Activated CD4-positive, alpha-beta memory T cell treated with anti-CD3 and anti-CD28 coated beads, Interleukin-2, amount 10 ng/mL, durations not matched to agents 7 days and 5 days (primary cell): ENCODE results near the gene ECSCR. TPM values are rescaled to one million over a fixed set of nuclear protein-coding genes. Genes with fewer than 3 reads are reported as not detected.
A peak's percentile ranks its signal among the peaks of the same experiment; 100 is the strongest.
"Not testable (repeated sequence)": the region's sequence is repeated elsewhere in the genome, so short reads cannot be mapped to it uniquely, and the experiment has no call there.

ENCODE experiments used
- CTCF ChIA-PET: fragments of 350-600 bp; sonication (Branson Sonifier 250); formaldehyde crosslinking; loops from one replicate; lab custom pipeline; 2021; ENCODE audit warnings: antibody characterized with exemption, inconsistent platforms; lab: Charles Lee
- POLR2A ChIA-PET: fragments of 350-600 bp; sonication (Branson Sonifier 250); formaldehyde crosslinking; loops from one replicate; lab custom pipeline; 2021; ENCODE audit warnings: antibody characterized with exemption; lab: Charles Lee
- DNase-seq: peaks from one replicate; pipeline ENCODE4 v3.0.0-alpha.2; 2020
- H3K27ac Mint-ChIP-seq: one replicate; pipeline ENCODE4 v1.8.0; 2021; ENCODE audit warnings: mild to moderate bottlenecking, mixed read lengths
- H3K27me3 Mint-ChIP-seq: one replicate; pipeline ENCODE4 v1.8.0; 2021; ENCODE audit warnings: mixed read lengths
- H3K36me3 Mint-ChIP-seq: one replicate; pipeline ENCODE4 v1.8.0; 2021; ENCODE audit warnings: low read depth, mixed read lengths
- H3K4me1 Mint-ChIP-seq: one replicate; pipeline ENCODE4 v1.8.0; 2021; ENCODE audit warnings: mixed read lengths
- H3K4me3 Mint-ChIP-seq: one replicate; pipeline ENCODE4 v1.8.0; 2021; ENCODE audit warnings: mild to moderate bottlenecking, mixed read lengths
- H3K9me3 Mint-ChIP-seq: one replicate; pipeline ENCODE4 v1.8.0; 2021; ENCODE audit warnings: mixed read lengths
- total RNA-seq, 2 experiments: library from RNA; stranded (reverse); gene quantifications; one replicate each; pipeline ENCODE4 v1.2.3, GENCODE V29; 2021

The ECSCR gene
- total RNA-seq, 2 experiments from 2014 or later: 1.1 TPM; not detected in 1

DNA sequence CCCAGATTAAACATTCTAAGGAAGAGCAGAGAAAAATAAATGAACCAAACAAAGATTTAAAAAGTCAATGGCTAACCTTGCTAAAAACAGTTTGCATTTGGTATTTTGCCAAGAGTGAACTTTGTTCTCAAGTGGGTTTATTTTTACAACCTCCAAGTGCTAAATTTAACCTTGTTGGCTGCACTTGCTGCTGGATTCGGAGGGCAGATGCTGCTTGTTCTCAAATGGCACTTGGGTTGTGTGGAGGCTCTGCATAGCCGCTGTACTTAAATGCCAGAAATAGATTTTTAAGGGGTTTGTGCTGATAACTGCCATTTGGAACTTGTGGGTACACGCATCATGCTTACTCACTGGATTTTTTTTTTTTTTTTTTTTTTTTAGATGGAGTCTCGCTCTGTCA is 45.3 kb downstream of the ECSCR start:
- no peak for DNase-seq
- peak overlapping the region; percentile 93 for H3K27ac Mint-ChIP-seq
- no peaks in the 10 kb centered on the region for H3K27me3 Mint-ChIP-seq
- H3K9me3 Mint-ChIP-seq: no peaks in the 10 kb centered on the region
- H3K36me3 Mint-ChIP-seq: peaks cover 31% of the 10 kb centered on the region
- no peak overlapping the region for H3K4me3 Mint-ChIP-seq
- ChIA-PET POLR2A (interaction anchor here (0.7 to 11.1 kb wide), 12 partner anchors 13 to 145 kb away, joined by 3 to 137 read pairs (median 16); partner anchors contain the start of genes DNAJC18, MZB1, SLC23A1 and SPATA24), CTCF (interaction anchor here (0.6 to 9.4 kb wide), 5 partner anchors 41 to 158 kb away, joined by 3 to 329 read pairs (median 5); partner anchors contain the start of gene PAIP2)
- H3K4me1 Mint-ChIP-seq: peaks cover 83% of the 10 kb centered on the region

DNA sequence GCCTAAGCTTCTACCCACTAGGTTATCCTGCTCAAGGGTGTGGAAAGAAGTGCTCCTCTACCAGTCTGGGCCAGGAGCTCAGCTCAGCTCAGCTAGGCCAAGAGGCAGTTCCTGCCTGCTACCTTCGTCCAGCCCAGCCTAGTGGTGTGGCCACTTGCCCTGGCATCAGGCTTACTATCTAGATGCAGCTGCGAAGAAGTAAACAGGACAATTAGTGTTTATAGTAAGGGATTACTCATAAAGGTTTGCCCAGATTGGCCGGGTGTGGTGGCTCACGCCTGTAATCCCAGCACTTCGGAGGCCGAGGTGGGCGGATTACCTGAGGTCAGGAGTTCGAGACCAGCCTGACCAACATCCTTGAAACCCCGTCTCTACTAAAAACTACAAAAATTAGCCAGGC is 45.9 kb downstream of the ECSCR start:
- ChIA-PET CTCF (interaction anchor here (0.6 to 3.2 kb wide), 8 partner anchors 75 to 220 kb away, joined by 3 to 20 read pairs (median 4); partner anchors contain the start of gene PAIP2), POLR2A (interaction anchor here (0.7 to 11.1 kb wide), 12 partner anchors 13 to 146 kb away, joined by 3 to 137 read pairs (median 9); partner anchors contain the start of genes DNAJC18, MATR3, MZB1 and SLC23A1)
- H3K27me3 Mint-ChIP-seq: no peaks in the 10 kb centered on the region
- no peak overlapping the region for H3K4me3 Mint-ChIP-seq
- peaks cover 31% of the 10 kb centered on the region for H3K36me3 Mint-ChIP-seq
- H3K9me3 Mint-ChIP-seq: no peaks in the 10 kb centered on the region
- peak overlapping the region; percentile 93 for H3K27ac Mint-ChIP-seq
- DNase-seq: no peak
- peaks cover 81% of the 10 kb centered on the region for H3K4me1 Mint-ChIP-seq

DNA sequence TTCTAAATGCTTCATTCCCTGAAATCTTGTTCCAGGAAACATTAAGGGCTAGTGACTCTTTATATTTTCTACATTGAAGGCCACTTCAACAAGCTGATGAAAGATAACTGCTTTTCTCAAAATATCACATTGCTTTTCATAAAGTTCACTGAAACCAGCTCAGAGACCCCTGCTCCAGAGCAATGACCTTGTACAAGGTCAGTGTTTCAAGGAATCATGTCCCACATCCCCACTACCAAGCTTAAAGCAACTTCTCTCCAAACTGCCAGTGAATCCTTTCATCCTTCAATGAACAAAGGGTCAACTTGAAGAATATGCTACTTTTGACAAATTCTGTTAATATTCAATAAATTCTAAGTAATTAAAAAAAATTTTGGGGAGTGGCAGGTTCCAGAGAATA is 46.7 kb downstream of the ECSCR start:
- Mint-ChIP-seq H3K4me1 (peaks cover 81% of the 10 kb centered on the region), H3K36me3 (peaks cover 32% of the 10 kb centered on the region), H3K27ac (peak overlapping the region; percentile 93), H3K9me3 (no peaks in the 10 kb centered on the region), H3K4me3 (peak overlapping the region; percentile 33), H3K27me3 (no peaks in the 10 kb centered on the region)
- POLR2A ChIA-PET: interaction anchor here (0.8 to 11.1 kb wide), 22 partner anchors 12 to 236 kb away, joined by 3 to 137 read pairs (median 5); partner anchors contain the start of genes DNAJC18, MATR3, MZB1 and PAIP2
- CTCF ChIA-PET: interaction anchor here (0.6 to 3.2 kb wide), 16 partner anchors 10 to 849 kb away, joined by 3 to 20 read pairs (median 4); partner anchors contain the start of gene SPATA24
- DNase-seq: no peak

DNA sequence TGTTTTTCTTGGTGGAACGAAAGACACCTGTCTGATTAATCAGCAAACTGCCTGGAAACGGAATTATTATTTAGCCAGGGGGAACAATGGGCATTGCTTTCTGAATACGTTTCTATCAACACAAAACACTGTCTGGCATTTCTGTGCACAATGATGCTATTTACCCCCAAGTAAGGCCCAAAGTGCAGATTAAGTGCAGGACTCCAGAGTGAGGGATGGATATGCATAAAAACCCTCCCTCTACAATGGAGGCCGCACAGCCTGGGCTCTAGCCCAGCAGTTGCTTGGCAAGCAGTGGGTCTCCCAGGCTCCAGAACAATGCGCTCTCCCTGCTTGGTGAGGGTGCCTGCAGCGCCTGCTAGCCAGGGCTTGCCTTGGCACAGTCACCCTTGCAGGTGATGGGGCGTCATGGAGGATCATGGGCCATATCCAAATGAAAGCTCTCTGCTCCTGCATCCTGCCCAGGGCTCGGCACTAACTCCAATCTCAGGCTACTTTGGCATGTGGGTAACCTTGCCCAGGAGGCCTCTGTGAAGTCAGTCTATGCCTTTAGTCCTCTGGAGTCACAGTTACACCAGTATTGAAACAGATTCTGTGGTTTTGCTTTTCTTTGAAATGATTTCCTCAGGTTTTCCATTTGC is 47.2 kb downstream of the ECSCR start:
- Mint-ChIP-seq H3K4me1 (peaks cover 77% of the 10 kb centered on the region), H3K36me3 (peaks cover 32% of the 10 kb centered on the region), H3K27me3 (no peaks in the 10 kb centered on the region), H3K9me3 (no peaks in the 10 kb centered on the region), H3K27ac (peak overlapping the region; percentile 93), H3K4me3 (peak overlapping the region; percentile 33)
- CTCF ChIA-PET: interaction anchor here (0.6 to 3.2 kb wide), 17 partner anchors 9 to 849 kb away, joined by 3 to 20 read pairs (median 4); partner anchors contain the start of gene SPATA24
- peak; percentile 59 for DNase-seq
- POLR2A ChIA-PET: interaction anchor here (0.8 to 11.1 kb wide), 24 partner anchors 11 to 872 kb away, joined by 3 to 137 read pairs (median 5); partner anchors contain the start of genes ETF1, HSPA9, MATR3 and MZB1

DNA sequence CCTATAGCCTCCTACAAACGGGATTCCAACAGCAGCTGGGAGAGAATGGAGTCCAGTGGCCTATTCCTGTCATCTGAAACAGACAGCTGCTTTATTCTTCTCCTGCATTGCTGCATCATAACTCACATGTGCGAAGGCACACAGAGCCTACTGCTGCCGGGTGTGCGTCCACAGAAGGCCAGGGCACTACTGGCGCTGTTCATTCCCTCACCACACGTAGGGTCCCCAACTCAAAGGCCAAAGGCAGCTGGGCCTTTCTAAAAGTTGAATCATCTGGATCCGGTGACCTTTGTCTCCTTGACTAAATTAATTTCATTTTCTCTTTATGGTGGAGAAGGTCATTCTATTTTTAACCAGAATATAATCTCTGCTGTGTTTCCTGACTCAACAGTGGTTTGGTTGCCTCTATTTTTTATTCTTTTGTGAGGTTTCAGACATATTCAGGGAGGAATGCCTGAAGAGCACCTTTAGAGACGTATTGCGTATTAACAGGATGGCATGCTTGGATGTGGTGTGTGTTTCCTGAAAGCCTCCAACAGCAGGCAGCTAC is 47.9 kb downstream of the ECSCR start:
- peaks cover 71% of the 10 kb centered on the region for H3K4me1 Mint-ChIP-seq
- ChIA-PET POLR2A (interaction anchor here (0.8 to 11.1 kb wide), 24 partner anchors 9 to 871 kb away, joined by 3 to 137 read pairs (median 5); partner anchors contain the start of genes DNAJC18, ETF1, HSPA9 and MATR3), CTCF (interaction anchor here (0.9 to 3.2 kb wide), 12 partner anchors 8 to 361 kb away, joined by 3 to 20 read pairs (median 5); partner anchors contain the start of gene SPATA24)
- no peaks in the 10 kb centered on the region for H3K27me3 Mint-ChIP-seq
- peaks cover 32% of the 10 kb centered on the region for H3K36me3 Mint-ChIP-seq
- peak overlapping the region; percentile 31 for H3K4me3 Mint-ChIP-seq
- H3K9me3 Mint-ChIP-seq: no peaks in the 10 kb centered on the region
- no peak for DNase-seq
- peak overlapping the region; percentile 93 for H3K27ac Mint-ChIP-seq

DNA sequence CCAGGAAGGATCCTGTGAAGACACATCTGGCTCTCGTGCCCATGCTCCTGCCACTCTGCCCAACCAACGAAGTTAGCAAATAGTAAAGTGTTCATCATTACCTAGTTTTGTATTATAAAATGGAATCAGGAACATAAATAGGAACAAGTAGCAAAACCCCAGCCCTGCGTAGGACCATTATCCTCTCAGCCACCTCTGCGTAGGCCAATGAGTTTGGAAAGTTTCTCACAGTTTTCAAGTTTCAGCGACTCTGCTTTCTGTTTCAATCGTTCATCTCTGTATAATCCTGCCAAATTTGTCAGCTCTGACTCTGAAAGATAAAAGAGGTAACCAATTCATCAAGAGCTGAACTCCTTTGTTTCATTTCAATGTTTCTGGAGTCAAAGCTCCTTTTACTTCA is 48.6 kb downstream of the ECSCR start:
- Mint-ChIP-seq H3K36me3 (peaks cover 30% of the 10 kb centered on the region), H3K27me3 (no peaks in the 10 kb centered on the region), H3K27ac (peak overlapping the region; percentile 93), H3K9me3 (no peaks in the 10 kb centered on the region), H3K4me3 (peak overlapping the region; percentile 43), H3K4me1 (peaks cover 67% of the 10 kb centered on the region)
- ChIA-PET POLR2A (interaction anchor here (0.9 to 11.1 kb wide), 18 partner anchors 9 to 839 kb away, joined by 3 to 137 read pairs (median 5); partner anchors contain the start of genes DNAJC18, HSPA9, MATR3 and MZB1), CTCF (interaction anchor here (0.6 to 3.2 kb wide), 11 partner anchors 7 to 362 kb away, joined by 3 to 20 read pairs (median 4); partner anchors contain the start of gene SPATA24)
- no peak for DNase-seq

DNA sequence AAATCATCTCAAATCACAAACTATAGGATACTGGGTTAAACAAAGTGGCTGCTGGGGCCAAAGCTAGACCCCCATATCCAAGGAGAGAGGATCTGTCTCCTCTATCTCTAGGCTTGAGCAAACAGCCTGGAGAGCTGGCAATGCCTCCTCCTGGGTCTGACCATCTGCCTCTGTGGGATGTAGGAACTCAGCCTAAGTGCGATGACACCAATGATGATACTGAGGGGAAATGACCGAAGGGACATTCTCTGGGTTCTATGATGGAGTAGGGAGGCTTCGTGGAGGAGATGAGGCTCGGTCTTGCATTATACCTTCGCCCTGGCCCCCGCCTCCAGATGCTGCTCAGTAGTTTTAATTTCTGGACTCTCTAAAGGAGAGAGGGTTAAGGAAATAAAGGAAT is 49.4 kb downstream of the ECSCR start:
- H3K9me3 Mint-ChIP-seq: no peaks in the 10 kb centered on the region
- peak overlapping the region; percentile 93 for H3K27ac Mint-ChIP-seq
- ChIA-PET POLR2A (interaction anchor here (1.3 to 11.1 kb wide), 7 partner anchors 9 to 68 kb away, joined by 3 to 137 read pairs (median 10); partner anchors contain the start of genes DNAJC18, MZB1, SPATA24 and STING1), CTCF (interaction anchor here (0.8 kb wide), 1 partner anchor 11 kb away, joined by 3 read pairs; no protein-coding TSS in a partner anchor)
- H3K36me3 Mint-ChIP-seq: peaks cover 23% of the 10 kb centered on the region
- H3K27me3 Mint-ChIP-seq: no peaks in the 10 kb centered on the region
- no peak overlapping the region for H3K4me3 Mint-ChIP-seq
- H3K4me1 Mint-ChIP-seq: peaks cover 59% of the 10 kb centered on the region
- no peak for DNase-seq

DNA sequence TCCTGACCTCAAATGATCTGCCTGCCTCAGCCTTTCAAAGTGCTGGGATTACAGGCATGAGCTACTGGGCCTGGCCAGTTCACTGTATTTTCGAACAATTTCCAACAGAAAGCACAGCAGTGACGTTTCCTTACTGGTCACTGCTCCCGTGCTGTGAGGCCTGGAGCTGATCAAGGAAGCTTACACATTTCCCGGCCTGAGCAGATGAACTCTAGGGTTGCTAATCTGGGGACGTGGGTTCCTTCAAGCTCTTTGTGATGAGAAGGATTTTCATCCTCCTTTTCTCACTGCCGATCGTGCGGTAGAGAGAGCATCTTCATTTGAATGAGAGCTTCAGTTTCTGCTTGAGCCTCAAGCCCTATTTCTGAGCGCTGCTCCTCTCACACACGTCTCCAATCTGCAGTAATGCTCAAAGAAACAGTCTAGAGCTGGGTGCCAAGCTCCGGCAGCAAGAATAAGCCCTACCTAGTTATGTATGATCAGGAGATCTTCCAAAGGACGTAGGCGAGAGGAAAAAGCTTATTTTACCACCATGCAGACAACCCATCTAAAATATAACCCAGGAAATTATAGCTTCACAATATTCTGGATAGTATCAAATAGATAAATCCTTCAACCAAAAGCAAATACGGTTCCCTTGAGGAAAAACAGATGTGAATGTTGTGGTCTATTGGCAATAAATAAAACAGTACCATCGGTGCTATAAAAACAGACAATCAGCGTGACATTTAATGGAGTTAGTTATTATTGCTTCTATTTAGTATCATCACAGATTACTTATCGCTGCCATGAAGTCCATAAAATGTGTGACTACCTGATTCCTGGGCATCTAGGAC is 51.3 kb downstream of the ECSCR start:
- H3K4me3 Mint-ChIP-seq: no peak overlapping the region
- DNase-seq: no peak
- ChIA-PET POLR2A (interaction anchor here (1.0 to 2.2 kb wide), 4 partner anchors 8 to 117 kb away, joined by 3 to 6 read pairs (median 4); no protein-coding TSS in a partner anchor), CTCF (interaction anchor here (0.7 to 1.5 kb wide), 6 partner anchors 8 to 106 kb away, joined by 3 to 8 read pairs (median 4); partner anchors contain the start of gene SPATA24)
- no peaks in the 10 kb centered on the region for H3K27me3 Mint-ChIP-seq
- H3K9me3 Mint-ChIP-seq: no peaks in the 10 kb centered on the region
- H3K36me3 Mint-ChIP-seq: peaks cover 25% of the 10 kb centered on the region
- peaks cover 52% of the 10 kb centered on the region for H3K4me1 Mint-ChIP-seq
- H3K27ac Mint-ChIP-seq: no peak overlapping the region

DNA sequence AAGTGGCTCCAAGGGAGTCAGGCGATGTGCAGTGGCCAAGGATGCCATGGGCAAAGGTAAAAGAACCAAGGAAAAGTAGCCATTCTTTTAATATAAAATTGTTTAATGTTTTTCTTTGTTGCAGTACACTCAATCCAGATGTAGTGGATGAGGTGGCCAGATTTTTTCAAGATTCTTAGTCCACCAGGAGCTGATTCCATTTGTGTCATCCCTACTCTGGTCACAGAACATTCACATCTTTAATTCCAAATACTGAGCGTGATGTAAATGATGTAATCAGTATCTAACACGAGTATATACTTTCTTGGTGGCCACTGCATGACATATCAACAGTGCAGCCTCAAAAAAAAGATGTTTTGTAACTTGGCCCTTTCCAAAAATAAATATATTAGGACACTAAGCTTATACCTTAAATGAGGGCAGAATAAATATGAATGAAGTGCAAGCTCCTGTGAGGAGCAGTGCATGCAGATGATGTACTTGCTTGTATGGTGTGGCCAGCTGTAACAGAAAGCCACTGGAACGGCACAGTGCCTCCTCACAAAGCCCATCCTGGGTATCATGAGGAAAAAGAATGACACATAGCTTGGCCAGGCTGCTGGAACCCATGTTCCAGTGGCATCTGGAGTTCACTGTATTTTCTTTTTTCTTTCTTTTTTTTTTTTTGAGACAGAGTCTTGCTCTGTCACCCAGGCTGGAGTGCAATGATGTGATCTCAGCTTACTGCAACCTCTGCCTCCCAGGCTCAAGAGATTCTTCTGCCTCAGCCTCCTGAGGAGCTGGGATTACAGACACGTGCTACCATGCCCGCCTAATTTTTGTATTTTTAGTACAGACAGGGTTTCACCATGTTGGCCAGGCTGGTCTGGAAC is 52.2 kb downstream of the ECSCR start:
- H3K36me3 Mint-ChIP-seq: peaks cover 21% of the 10 kb centered on the region
- ChIA-PET POLR2A (interaction anchor here (1.1 to 2.2 kb wide), 4 partner anchors 27 to 116 kb away, joined by 3 to 6 read pairs (median 4); partner anchors contain the start of gene PAIP2), CTCF (interaction anchor here (1.1 to 1.5 kb wide), 4 partner anchors 11 to 103 kb away, joined by 3 to 8 read pairs (median 4); no protein-coding TSS in a partner anchor)
- DNase-seq: no peak
- H3K4me3 Mint-ChIP-seq: no peak overlapping the region
- H3K9me3 Mint-ChIP-seq: no peaks in the 10 kb centered on the region
- peaks cover 43% of the 10 kb centered on the region for H3K4me1 Mint-ChIP-seq
- no peak overlapping the region for H3K27ac Mint-ChIP-seq
- no peaks in the 10 kb centered on the region for H3K27me3 Mint-ChIP-seq

DNA sequence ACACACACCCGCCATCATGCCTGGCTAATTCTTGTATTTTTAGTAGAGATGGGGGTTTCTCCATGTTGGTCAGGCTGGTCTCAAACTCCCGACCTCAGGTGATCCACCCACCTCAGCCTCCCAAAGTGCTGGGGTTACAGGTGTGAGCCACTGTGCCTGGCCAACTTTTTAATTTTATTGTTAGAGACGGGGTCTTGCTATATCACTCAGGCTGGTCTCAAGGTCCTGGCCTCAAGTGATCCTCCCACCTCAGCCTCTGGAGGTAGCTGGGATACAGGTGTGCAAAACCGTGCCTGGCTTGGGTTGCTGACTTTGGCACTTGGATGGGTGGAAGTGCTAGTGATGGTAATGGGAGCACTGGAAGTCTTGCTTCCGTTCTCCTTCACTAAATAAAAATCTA is 53.4 kb downstream of the ECSCR start:
- H3K4me3 Mint-ChIP-seq, DNase-seq, H3K27ac Mint-ChIP-seq, H3K27me3 Mint-ChIP-seq, H3K9me3 Mint-ChIP-seq: not testable (repeated sequence)
- Mint-ChIP-seq H3K4me1 (peaks cover 39% of the 10 kb centered on the region), H3K36me3 (peaks cover 21% of the 10 kb centered on the region)
- POLR2A ChIA-PET: interaction anchor here (2.2 to 11.0 kb wide), 2 partner anchors 8 to 103 kb away, joined by 6 to 137 read pairs; no protein-coding TSS in a partner anchor
- CTCF ChIA-PET: interaction anchor here (0.6 to 1.4 kb wide), 3 partner anchors 12 to 224 kb away, joined by 3 to 5 read pairs (median 3); no protein-coding TSS in a partner anchor

DNA sequence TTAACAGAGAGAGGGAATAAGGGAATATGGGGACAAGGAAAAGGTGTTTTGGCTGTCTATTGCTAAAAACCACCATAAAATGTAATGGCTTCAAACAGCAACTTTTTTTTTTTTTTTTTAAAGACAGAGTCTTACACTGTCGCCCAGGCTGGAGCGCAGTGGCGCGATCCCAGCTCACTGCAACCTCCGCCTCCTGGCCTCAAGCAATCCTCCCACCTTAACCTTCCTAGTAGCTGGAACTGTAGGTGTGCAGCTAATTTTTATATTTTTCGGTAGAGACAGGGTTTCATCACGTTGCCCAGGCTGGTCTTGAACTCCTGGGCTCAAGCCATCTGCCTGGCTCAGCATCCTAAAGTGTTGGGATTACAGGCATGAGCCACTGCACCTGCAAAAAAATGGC is 54.4 kb downstream of the ECSCR start:
- no peak overlapping the region for H3K4me3 Mint-ChIP-seq
- H3K27ac Mint-ChIP-seq: no peak overlapping the region
- ChIA-PET POLR2A (interaction anchor here (1.7 to 11.0 kb wide), 3 partner anchors 9 to 153 kb away, joined by 4 to 137 read pairs (median 63); partner anchors contain the start of genes MZB1 and UBE2D2), CTCF (no interaction called here)
- DNase-seq: no peak
- no peaks in the 10 kb centered on the region for H3K9me3 Mint-ChIP-seq
- H3K4me1 Mint-ChIP-seq: peaks cover 38% of the 10 kb centered on the region
- no peaks in the 10 kb centered on the region for H3K27me3 Mint-ChIP-seq
- peaks cover 16% of the 10 kb centered on the region for H3K36me3 Mint-ChIP-seq
